ENCODE measurements around the gene NCAPH2. TPM values are rescaled to one million over a fixed set of nuclear protein-coding genes. Genes with fewer than 3 reads are reported as not detected.

The NCAPH2 gene
- total RNA-seq, 2 donors from 2014 or later, result 43.7 to 59.6 TPM

DNA sequence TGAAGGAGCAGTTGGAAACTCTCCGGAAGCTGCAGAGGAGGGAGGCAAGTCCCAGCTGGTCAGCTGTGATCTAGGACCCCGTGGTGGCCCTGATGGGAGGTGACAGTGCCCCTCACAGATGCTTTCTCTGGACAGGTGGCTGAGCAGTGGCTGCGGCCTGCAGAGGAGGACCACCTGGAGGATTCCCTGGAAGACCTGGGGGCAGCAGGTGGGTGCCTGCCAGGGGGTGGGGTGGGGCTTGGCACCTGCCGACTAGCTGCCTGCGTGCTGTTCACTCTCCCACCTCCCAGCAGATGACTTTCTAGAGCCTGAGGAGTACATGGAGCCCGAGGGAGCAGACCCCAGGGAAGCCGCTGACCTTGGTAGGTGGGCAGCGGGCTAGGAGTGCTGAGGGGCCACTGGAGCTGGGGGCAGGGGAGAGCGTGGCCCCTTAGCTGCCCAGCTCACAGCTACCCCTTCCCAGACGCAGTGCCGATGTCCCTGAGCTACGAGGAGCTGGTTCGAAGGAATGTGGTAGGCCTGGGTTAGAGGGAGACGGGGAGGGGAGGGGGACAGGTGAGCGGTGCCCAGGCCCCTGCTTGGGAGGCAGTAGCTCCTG, 14.3 kb downstream of the NCAPH2 start:
- 89% methylated on average over 13 of the region's 15 CpGs for WGBS
- intact Hi-C loops (cut with DNase I), result no loop called here

DNA sequence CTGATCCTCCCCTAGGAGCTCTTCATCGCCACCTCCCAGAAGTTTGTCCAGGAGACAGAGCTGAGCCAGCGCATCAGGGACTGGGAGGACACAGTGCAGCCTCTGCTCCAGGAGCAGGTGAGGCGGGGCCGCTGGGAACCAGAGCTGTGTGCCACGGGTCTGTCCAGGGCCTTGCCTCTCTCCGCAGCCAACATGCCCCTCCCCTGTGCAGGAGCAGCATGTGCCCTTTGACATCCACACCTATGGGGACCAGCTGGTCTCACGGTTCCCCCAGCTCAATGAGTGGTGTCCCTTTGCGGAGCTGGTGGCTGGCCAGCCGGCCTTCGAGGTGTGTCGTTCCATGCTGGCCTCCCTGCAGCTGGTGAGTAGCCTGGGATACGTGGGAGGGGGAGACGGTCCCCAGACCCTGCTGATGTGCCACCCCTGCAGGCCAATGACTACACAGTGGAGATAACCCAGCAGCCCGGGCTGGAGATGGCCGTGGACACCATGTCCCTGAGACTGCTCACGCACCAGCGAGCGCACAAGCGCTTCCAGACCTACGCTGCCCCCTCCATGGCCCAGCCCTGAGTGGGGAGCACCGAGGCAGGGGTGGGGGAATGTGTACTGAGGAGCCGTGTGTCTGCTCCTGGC, 14.9 kb downstream of the NCAPH2 start:
- no peaks in the 10 kb centered on the region for H3K27me3 ChIP-seq (replicated peaks; ENCODE audit: insufficient read depth)
- TF ChIP-seq, protein P1, sequence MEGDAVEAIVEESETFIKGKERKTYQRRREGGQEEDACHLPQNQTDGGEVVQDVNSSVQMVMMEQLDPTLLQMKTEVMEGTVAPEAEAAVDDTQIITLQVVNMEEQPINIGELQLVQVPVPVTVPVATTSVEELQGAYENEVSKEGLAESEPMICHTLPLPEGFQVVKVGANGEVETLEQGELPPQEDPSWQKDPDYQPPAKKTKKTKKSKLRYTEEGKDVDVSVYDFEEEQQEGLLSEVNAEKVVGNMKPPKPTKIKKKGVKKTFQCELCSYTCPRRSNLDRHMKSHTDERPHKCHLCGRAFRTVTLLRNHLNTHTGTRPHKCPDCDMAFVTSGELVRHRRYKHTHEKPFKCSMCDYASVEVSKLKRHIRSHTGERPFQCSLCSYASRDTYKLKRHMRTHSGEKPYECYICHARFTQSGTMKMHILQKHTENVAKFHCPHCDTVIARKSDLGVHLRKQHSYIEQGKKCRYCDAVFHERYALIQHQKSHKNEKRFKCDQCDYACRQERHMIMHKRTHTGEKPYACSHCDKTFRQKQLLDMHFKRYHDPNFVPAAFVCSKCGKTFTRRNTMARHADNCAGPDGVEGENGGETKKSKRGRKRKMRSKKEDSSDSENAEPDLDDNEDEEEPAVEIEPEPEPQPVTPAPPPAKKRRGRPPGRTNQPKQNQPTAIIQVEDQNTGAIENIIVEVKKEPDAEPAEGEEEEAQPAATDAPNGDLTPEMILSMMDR (IDR thresholded peaks at IDR 0.05), result no peak
- TF ChIP-seq POLR2A (IDR thresholded peaks at IDR 0.05), result no peak
- TF ChIP-seq POLR2AphosphoS5 (IDR thresholded peaks at IDR 0.05), result no peak
- H3K4me3 ChIP-seq, result no peak overlapping the region
- no peak overlapping the region for H3K27ac ChIP-seq
- H3K36me3 ChIP-seq, result peaks cover 0 to 8% of the 10 kb centered on the region in 2 donors
- H3K4me1 ChIP-seq (replicated peaks), result peaks cover 7% of the 10 kb centered on the region
- WGBS, result 85% methylated on average over 21 of the region's 22 CpGs
- intact Hi-C loops (cut with DNase I), result no loop called here
- no peaks in the 10 kb centered on the region for H3K9me3 ChIP-seq
- DNase-seq (ENCODE audit: low spot score), result no peak

More for the DNA sequence above, 14.3 kb downstream of the NCAPH2 start:
- no peak for TF ChIP-seq POLR2A (IDR thresholded peaks at IDR 0.05)
- TF ChIP-seq POLR2AphosphoS5 (IDR thresholded peaks at IDR 0.05), result no peak
- TF ChIP-seq, protein P1 (IDR thresholded peaks at IDR 0.05), result no peak
- Histone ChIP-seq H3K4me3 (no peak overlapping the region), H3K27me3 (replicated peaks; ENCODE audit: insufficient read depth) (no peaks in the 10 kb centered on the region), H3K4me1 (replicated peaks) (peaks cover 7% of the 10 kb centered on the region), H3K36me3 (peaks cover 0 to 8% of the 10 kb centered on the region in 2 donors), H3K9me3 (no peaks in the 10 kb centered on the region), H3K27ac (no peak overlapping the region)
- DNase-seq (ENCODE audit: low spot score), result no peak

DNA sequence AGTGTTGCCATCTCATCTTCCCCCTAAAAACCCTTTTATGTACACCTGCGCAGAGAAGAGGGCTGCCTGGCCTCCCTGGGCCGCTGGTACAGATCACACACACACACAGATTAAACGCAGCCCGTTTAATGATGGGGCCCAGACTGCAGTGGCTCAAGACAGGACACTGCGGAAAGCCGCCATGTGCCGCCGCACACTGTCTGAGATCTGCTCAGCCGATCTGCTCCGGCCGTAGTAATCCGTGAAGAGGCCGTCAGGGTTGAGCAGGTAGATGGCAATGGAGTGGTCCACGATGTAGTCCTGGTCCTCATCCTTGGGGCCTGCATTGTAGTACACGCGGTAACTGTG, 15.4 kb downstream of the NCAPH2 start:
- Histone ChIP-seq H3K27ac (no peak overlapping the region), H3K27me3 (replicated peaks; ENCODE audit: insufficient read depth) (no peaks in the 10 kb centered on the region), H3K36me3 (peaks cover 0 to 8% of the 10 kb centered on the region in 2 donors), H3K4me1 (replicated peaks) (peaks cover 7% of the 10 kb centered on the region), H3K4me3 (no peak overlapping the region), H3K9me3 (no peaks in the 10 kb centered on the region)
- intact Hi-C loops (cut with DNase I), result no loop called here
- WGBS, result 86% methylated on average over 16 of the region's 16 CpGs
- TF ChIP-seq POLR2A (IDR thresholded peaks at IDR 0.05), result no peak
- TF ChIP-seq, protein P1 (IDR thresholded peaks at IDR 0.05), result no peak
- TF ChIP-seq POLR2AphosphoS5 (IDR thresholded peaks at IDR 0.05), result no peak
- no peak for DNase-seq (ENCODE audit: low spot score)

DNA sequence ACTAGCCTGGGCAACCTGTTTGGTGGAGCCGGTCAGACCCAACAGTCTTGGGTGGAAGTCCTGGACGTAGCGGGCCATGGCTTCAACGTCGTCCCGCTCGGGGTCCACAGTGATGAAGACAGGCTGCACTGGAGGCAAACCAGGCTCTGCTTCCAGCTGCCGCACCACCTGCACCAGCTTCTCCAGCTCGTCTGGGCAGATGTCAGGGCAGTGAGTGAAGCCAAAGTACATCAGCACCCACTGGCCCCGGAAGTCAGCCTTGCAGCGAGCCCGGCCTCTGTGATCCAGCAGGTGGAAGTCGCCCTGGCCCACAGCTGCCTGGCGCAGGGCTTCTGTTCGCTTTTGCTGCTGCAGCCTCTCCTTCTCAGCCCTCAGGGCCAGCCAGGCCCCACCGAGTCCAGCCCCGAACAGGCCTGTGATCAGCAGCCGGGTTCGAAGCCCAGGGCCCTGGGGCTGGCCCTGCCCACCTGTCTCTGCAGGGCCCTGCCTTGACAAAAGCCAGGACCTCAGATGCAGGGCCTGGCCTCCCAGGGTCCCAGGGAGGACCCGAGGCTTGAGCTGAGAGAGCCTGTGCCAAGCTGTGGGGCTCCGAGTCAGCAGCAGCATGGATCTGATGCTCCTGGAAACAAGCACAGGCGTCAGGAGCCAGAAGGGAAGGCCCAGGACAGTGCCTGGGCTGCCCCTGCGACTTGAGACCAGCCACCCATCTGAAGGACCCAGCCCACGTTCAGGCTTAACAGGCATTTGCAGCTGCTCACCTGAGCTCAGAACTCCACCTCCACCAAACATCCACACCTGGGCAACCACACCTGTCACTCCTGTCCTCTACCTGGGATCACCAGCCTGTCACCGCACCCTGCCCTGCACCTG, 16.0 kb downstream of the NCAPH2 start:
- TF ChIP-seq, protein P1 (IDR thresholded peaks at IDR 0.05), result no peak
- TF ChIP-seq POLR2AphosphoS5 (IDR thresholded peaks at IDR 0.05) (no peak), POLR2A (IDR thresholded peaks at IDR 0.05) (no peak)
- Histone ChIP-seq H3K27me3 (replicated peaks; ENCODE audit: insufficient read depth) (no peaks in the 10 kb centered on the region), H3K4me3 (peak overlapping the region in 1 of 2 donors; percentile 82), H3K27ac (no peak overlapping the region), H3K9me3 (no peaks in the 10 kb centered on the region), H3K36me3 (peaks cover 0 to 8% of the 10 kb centered on the region in 2 donors), H3K4me1 (replicated peaks) (peaks cover 7% of the 10 kb centered on the region)
- intact Hi-C loops (cut with DNase I), result no loop called here
- WGBS, result 80% methylated on average over 20 of the region's 25 CpGs
- DNase-seq (ENCODE audit: low spot score), result no peak
